Stimulated activated CD8-positive, alpha-beta memory T cell treated with anti-CD3 and anti-CD28 coated beads, Interleukin-15, amount 100 ng/mL, for 1 hour (primary cell): ENCODE data around the gene CSTPP1.

Source experiments
- DNase-seq: peaks from one replicate; pipeline ENCODE4 v3.0.0-alpha.2; 2020; ENCODE audit warnings: low read depth

Gene CSTPP1

DNA sequence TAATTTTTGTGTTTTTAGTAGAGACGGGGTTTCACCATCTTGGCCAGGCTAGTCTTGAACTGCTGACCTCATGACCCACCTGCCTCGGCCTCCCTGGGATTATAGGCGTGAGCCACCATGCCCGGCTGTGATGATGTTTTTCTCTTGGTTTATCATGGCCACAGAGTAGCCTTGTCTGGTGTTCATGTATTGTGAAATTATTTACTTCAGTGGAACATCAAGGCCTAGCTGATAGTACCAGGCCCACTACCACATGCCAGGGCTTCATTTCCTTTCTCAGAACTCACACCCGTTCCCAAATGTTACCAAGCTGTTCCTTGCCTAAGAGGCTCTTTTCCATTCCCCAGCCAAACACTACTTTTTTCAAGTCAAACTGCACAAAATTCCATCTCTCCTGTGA, 272.1 kb downstream of the CSTPP1 start:
- no peak for DNase-seq
